SU-DHL-6 (cell line): ENCODE data around the gene RAB26.

Source experiments
- H2AFZ ChIP-seq: fragments of 200-600 bp; sonication (generic); 2 replicates; pipeline ENCODE4 v1.6.1; 2014; ENCODE audit warnings: low read depth, mild to moderate bottlenecking, moderate library complexity, mixed read lengths, antibody characterized with exemption, low read length; ENCODE audit not compliant: severe bottlenecking
- H3F3A ChIP-seq: fragments of 200-600 bp; shearing (Covaris generic); 2 replicates; pipeline ENCODE4 v1.6.0; 2016; ENCODE audit warnings: antibody characterized with exemption, mild to moderate bottlenecking; ENCODE audit not compliant: insufficient read depth
- H3K27ac ChIP-seq: fragments of 200-600 bp; sonication (generic); 2 replicates; pipeline ENCODE4 v1.5.1; 2016; ENCODE audit warnings: low read depth, mild to moderate bottlenecking, low read length, moderate library complexity, mixed read lengths
- H3K27me3 ChIP-seq: fragments of 200-600 bp; sonication (generic), shearing (Covaris generic); 2 replicates; pipeline ENCODE4 v1.6.0; 2014; ENCODE audit warnings: mild to moderate bottlenecking, low read length
- H3K36me3 ChIP-seq: fragments of 200-600 bp; sonication (generic); 2 replicates; pipeline ENCODE4 v1.6.1; 2014; ENCODE audit warnings: mild to moderate bottlenecking, low read length, mixed read lengths
- H3K4me2 ChIP-seq: fragments of 300-600, 200-600 bp; shearing (Covaris generic), sonication (generic); 2 replicates; pipeline ENCODE4 v1.6.0; 2014; ENCODE audit warnings: low read length, low read depth, mild to moderate bottlenecking; ENCODE audit not compliant: poor library complexity, severe bottlenecking
- H3K4me3 ChIP-seq: fragments of 200-600 bp; sonication (generic); 2 replicates; pipeline ENCODE4 v1.5.1; 2014; ENCODE audit warnings: antibody characterized with exemption, low read length, mild to moderate bottlenecking, mixed read lengths; ENCODE audit not compliant: insufficient read depth, poor library complexity, severe bottlenecking
- H3K79me2 ChIP-seq: fragments of 200-600 bp; sonication (generic); 2 replicates; pipeline ENCODE4 v1.6.1; 2014; ENCODE audit warnings: mild to moderate bottlenecking, low read length, moderate library complexity; ENCODE audit not compliant: insufficient read depth
- H3K9ac ChIP-seq: fragments of 200-600 bp; sonication (generic); 2 replicates; pipeline ENCODE4 v1.7.0; 2014; ENCODE audit warnings: mild to moderate bottlenecking, low read length
- H3K9me2 ChIP-seq: fragments of 200-600 bp; sonication (generic); replicated peaks from 2 replicates; pipeline ENCODE4 v1.6.1; 2014; ENCODE audit warnings: low read length; ENCODE audit not compliant: insufficient read depth
- H3K9me3 ChIP-seq: fragments of 200-600 bp; sonication (generic); 2 replicates; pipeline ENCODE4 v1.6.1; 2014; ENCODE audit warnings: low read length, mixed read lengths; ENCODE audit not compliant: insufficient read depth
- H4K20me1 ChIP-seq: fragments of 200-600 bp; sonication (generic); 2 replicates; pipeline ENCODE4 v1.6.1; 2014; ENCODE audit warnings: low read depth, mild to moderate bottlenecking, antibody characterized with exemption, low read length, moderate library complexity, mixed read lengths
- CTCF ChIP-seq: fragments of 200-600 bp; sonication (generic); IDR thresholded peaks from one replicate; pipeline ENCODE4 v1.5.1; 2017; ENCODE audit warnings: antibody characterized with exemption, mild to moderate bottlenecking, low read length, moderate library complexity; ENCODE audit not compliant: insufficient read depth, poor library complexity, severe bottlenecking
- EZH2phosphoT487 ChIP-seq: fragments of 200-600 bp; sonication (generic), shearing (Covaris generic); conservative IDR thresholded peaks from 2 replicates; pipeline ENCODE4 v1.6.1; 2018; ENCODE audit warnings: mild to moderate bottlenecking, antibody characterized with exemption, low read length, moderate library complexity, mixed read lengths

The RAB26 gene

GRCh38 chr16:2155977-2156848 is 7.8 kb downstream of the RAB26 start:
- Histone ChIP-seq H3K4me3 (peak overlapping the region; percentile 99), H3K36me3 (peaks cover 25% of the 10 kb centered on the region), H3K27ac (peak overlapping the region; percentile 20; the same call in 1 of the 2 replicates), H4K20me1 (peaks cover 9% of the 10 kb centered on the region; the same call in 1 of the 2 replicates), H3K27me3 (no peaks in the 10 kb centered on the region), H3K9ac (peak overlapping the region; percentile 94), H3K9me3 (no peaks in the 10 kb centered on the region), H3K79me2 (peaks cover 73% of the 10 kb centered on the region), H3K9me2 (no peaks in the 10 kb centered on the region), H2AFZ (no peak overlapping the region), H3F3A (peaks cover 39% of the 10 kb centered on the region), H3K4me2 (peak overlapping the region; percentile 79)
- TF ChIP-seq CTCF (no peak), EZH2phosphoT487 (no peak)

GRCh38 chr16:2156849-2157224 is 8.4 kb downstream of the RAB26 start:
- Histone ChIP-seq H2AFZ (no peak overlapping the region), H3K4me3 (peak overlapping the region; percentile 99), H3K36me3 (peaks cover 23% of the 10 kb centered on the region), H3K9me2 (no peaks in the 10 kb centered on the region), H3K27ac (no peak overlapping the region), H4K20me1 (peaks cover 5% of the 10 kb centered on the region; the same call in 1 of the 2 replicates), H3K4me2 (peak overlapping the region; percentile 79), H3K27me3 (no peaks in the 10 kb centered on the region), H3K79me2 (peaks cover 79% of the 10 kb centered on the region), H3K9ac (peak overlapping the region; percentile 94), H3F3A (peaks cover 32% of the 10 kb centered on the region), H3K9me3 (no peaks in the 10 kb centered on the region)
- TF ChIP-seq CTCF (no peak), EZH2phosphoT487 (no peak)

- H3K9me2 ChIP-seq, result no peaks in the 10 kb centered on the region
- no peak overlapping the region for H3K4me3 ChIP-seq
- no peaks in the 10 kb centered on the region for H3K27me3 ChIP-seq
- H4K20me1 ChIP-seq, result peaks cover 4% of the 10 kb centered on the region; the same call in 1 of the 2 replicates
- peak overlapping the region; percentile 94 for H3K9ac ChIP-seq
- H3K9me3 ChIP-seq, result no peaks in the 10 kb centered on the region
- peak overlapping the region; percentile 79 for H3K4me2 ChIP-seq
- peaks cover 87% of the 10 kb centered on the region for H3K79me2 ChIP-seq
- H3F3A ChIP-seq, result peaks cover 24% of the 10 kb centered on the region
- H3K27ac ChIP-seq, result no peak overlapping the region
- no peak for TF ChIP-seq EZH2phosphoT487
- TF ChIP-seq CTCF, result no peak
- peaks cover 22% of the 10 kb centered on the region for H3K36me3 ChIP-seq
- H2AFZ ChIP-seq, result no peak overlapping the region
Observed at GRCh38 chr16:2157480-2158261, 9.2 kb downstream of the RAB26 start.
